Ishikawa (cell line): Measurements from ENCODE around the gene AGO1.

ENCODE experiments used
- CEBPB ChIP-seq: IDR thresholded peaks from 2 replicates; pipeline ENCODE4 v1.6.1; 2012
- EGR1 ChIP-seq: IDR thresholded peaks from 2 replicates; pipeline ENCODE4 v1.6.1; 2012
- EP300 ChIP-seq: IDR thresholded peaks from 2 replicates; pipeline ENCODE4 v1.6.1; 2012; ENCODE audit warnings: borderline replicate concordance
- RAD21 ChIP-seq: IDR thresholded peaks from 2 replicates; pipeline ENCODE4 v1.6.1; 2012; ENCODE audit warnings: low read depth
- TCF12 ChIP-seq: IDR thresholded peaks from 2 replicates; pipeline ENCODE4 v1.6.1; 2012; ENCODE audit warnings: low read depth
- TEAD4 ChIP-seq: IDR thresholded peaks from 2 replicates; pipeline ENCODE4 v1.6.1; 2012
- ZBTB7A ChIP-seq: IDR thresholded peaks from 2 replicates; pipeline ENCODE4 v1.6.1; 2012; ENCODE audit warnings: low read depth
- TF ChIP-seq, protein P1 (sequence below): IDR thresholded peaks from 2 replicates; pipeline ENCODE4 v1.6.1; 2012

DNA sequence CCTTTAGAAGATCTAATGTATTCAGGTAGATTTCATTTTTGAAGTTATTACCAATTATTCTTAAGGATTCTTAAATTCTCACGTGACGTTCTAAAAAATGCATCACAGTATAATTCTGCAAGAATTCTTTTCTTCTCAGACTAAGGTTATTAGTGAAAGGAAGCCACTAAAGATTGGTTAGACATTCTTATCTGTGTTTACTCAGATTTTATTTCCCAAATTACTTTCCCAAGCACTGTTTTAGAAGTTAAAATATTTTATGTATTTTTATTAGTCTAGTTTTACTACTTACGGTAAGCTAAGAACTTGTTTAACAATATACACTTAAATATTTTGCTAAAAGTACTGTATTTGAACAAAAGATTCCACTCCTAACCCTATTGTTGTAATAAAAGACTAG lies 76.3 kb downstream of the AGO1 start:
- TF ChIP-seq CEBPB: no peak
- TF ChIP-seq EGR1: no peak
- TF ChIP-seq, protein P1, sequence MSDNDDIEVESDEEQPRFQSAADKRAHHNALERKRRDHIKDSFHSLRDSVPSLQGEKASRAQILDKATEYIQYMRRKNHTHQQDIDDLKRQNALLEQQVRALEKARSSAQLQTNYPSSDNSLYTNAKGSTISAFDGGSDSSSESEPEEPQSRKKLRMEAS: no peak
- no peak for TF ChIP-seq ZBTB7A
- no peak for TF ChIP-seq RAD21
- TF ChIP-seq TEAD4: no peak
- TF ChIP-seq TCF12: no peak
- TF ChIP-seq EP300: no peak
